GM12878 (cell line): ENCODE results near the gene RETREG2. TPM values are rescaled to one million over a fixed set of nuclear protein-coding genes. Genes with fewer than 3 reads are reported as not detected.

Source experiments
- ATAC-seq: fragments of 200-7000 bp; cut with Tn5 transposase; 3 replicates; pipeline ENCODE4 v1.9.1; 2020; ENCODE audit warnings: mild to moderate bottlenecking, moderate library complexity
- BruUV-seq: library from RNA; stranded (reverse); fragments of 400-500 nt; replicated peaks from 2 replicates; lab custom pipeline; 2021; lab: Mats Ljungman, UMichigan
- CTCF ChIA-PET: fragments of 300-600 bp; sonication (Branson Sonifier 250); formaldehyde crosslinking; extraction: SDS; loops from one replicate; lab custom pipeline; 2021; ENCODE audit warnings: inconsistent platforms; lab: Yijun Ruan, JAX
- POLR2A ChIA-PET: fragments of 350-600 bp; formaldehyde crosslinking; extraction: SDS; loops from one replicate; lab custom pipeline; 2021; ENCODE audit warnings: inconsistent platforms; lab: Charles Lee
- RAD21 ChIA-PET: fragments of 300-600 bp; sonication (Branson Sonifier 250); formaldehyde crosslinking; loops from one replicate; lab custom pipeline; 2023; ENCODE audit warnings: antibody characterized with exemption; ENCODE audit not compliant: unreplicated experiment; lab: Charles Lee
- SMC1A ChIA-PET: fragments of 300-600 bp; sonication (Branson Sonifier 250); formaldehyde crosslinking; loops from one replicate; lab custom pipeline; 2023; ENCODE audit not compliant: unreplicated experiment, uncharacterized antibody; lab: Charles Lee
- DNase-seq: peaks from one replicate; pipeline ENCODE4 v3.0.0-alpha.2; 2011; ENCODE audit warnings: low read depth, low spot score
- FAIRE-seq: peaks from 3 replicates; lab custom pipeline; 2011; peaks lifted over from hg19 to GRCh38; lab: Jason Lieb, UNC
- H2AFZ ChIP-seq: 2 replicates; pipeline ENCODE4 v1.6.0; 2011; ENCODE audit warnings: low read depth, low read length, control low read depth; ENCODE audit not compliant: control insufficient read depth
- H3K27ac ChIP-seq: 2 replicates; pipeline ENCODE4 v1.5.1; 2011; ENCODE audit warnings: control low read depth; ENCODE audit not compliant: control insufficient read depth, insufficient read depth
- H3K27me3 ChIP-seq, 2 experiments: replicated peaks in 1 of 2; 2 replicates each; pipeline versions ENCODE4 v1.6.0 to v1.6.1; 2011; ENCODE audit warnings: low read length in 1 of 2; ENCODE audit not compliant: control insufficient read depth in 2 of 2, insufficient read depth in 2 of 2
- H3K36me3 ChIP-seq, 2 experiments: 2 replicates each; pipeline ENCODE4 v1.5.1; 2011; ENCODE audit warnings: low read length in 1 of 2; ENCODE audit not compliant: control insufficient read depth in 2 of 2, insufficient read depth in 2 of 2
- H3K4me1 ChIP-seq: 2 replicates; pipeline ENCODE4 v1.6.1; 2011; ENCODE audit warnings: mild to moderate bottlenecking, low read length, moderate library complexity, mixed read lengths; ENCODE audit not compliant: control insufficient read depth, insufficient read depth
- H3K4me2 ChIP-seq: 2 replicates; pipeline ENCODE4 v1.6.0; 2011; ENCODE audit warnings: control low read depth; ENCODE audit not compliant: control insufficient read depth, insufficient read depth
- H3K4me3 ChIP-seq: fragments of 200-600 bp; sonication (generic); 2 replicates; pipeline ENCODE4 v1.5.1; 2016
- H3K79me2 ChIP-seq: 2 replicates; pipeline ENCODE4 v1.6.0; 2011; ENCODE audit warnings: low read length; ENCODE audit not compliant: control insufficient read depth, insufficient read depth
- H3K9ac ChIP-seq: 2 replicates; pipeline ENCODE4 v1.8.0; 2011; ENCODE audit warnings: low read length, control low read depth, mixed read lengths; ENCODE audit not compliant: control insufficient read depth, insufficient read depth
- H3K9me3 ChIP-seq: replicated peaks from 3 replicates; pipeline ENCODE4 v1.5.1; 2011; ENCODE audit warnings: mild to moderate bottlenecking, low read length; ENCODE audit not compliant: control insufficient read depth, insufficient read depth
- H4K20me1 ChIP-seq: 2 replicates; pipeline ENCODE4 v1.6.0; 2011; ENCODE audit not compliant: control insufficient read depth, insufficient read depth
- BHLHE40 ChIP-seq, 2 experiments: fragments of 450-650 bp in 1 of 2; IDR thresholded peaks; 2 replicates each; pipeline ENCODE4 v1.6.1; 2011 to 2017; ENCODE audit warnings: low read depth in 2 of 2, borderline replicate concordance in 1 of 2, improper control_type of control experiment in 1 of 2, low read length in 1 of 2, mild to moderate bottlenecking in 1 of 2
- CHD1 ChIP-seq: IDR thresholded peaks from 2 replicates; pipeline ENCODE4 v1.6.1; 2012; ENCODE audit warnings: low read depth, low read length, improper control_type of control experiment
- CREM ChIP-seq: IDR thresholded peaks from 2 replicates; pipeline ENCODE4 v1.6.1; 2014; ENCODE audit warnings: antibody characterized with exemption, low read depth
- EP300 ChIP-seq, 2 experiments: fragments of 150-350 bp in 1 of 2; IDR thresholded peaks; 2 replicates each; pipeline ENCODE4 v1.6.1; 2011 to 2012; ENCODE audit warnings: low read depth in 2 of 2, low read length in 2 of 2, borderline replicate concordance in 1 of 2, improper control_type of control experiment in 1 of 2, inconsistent platforms in 1 of 2; ENCODE audit not compliant: control insufficient read depth in 1 of 2
- FOS ChIP-seq: IDR thresholded peaks from 3 replicates; pipeline ENCODE4 v1.6.1; 2011; ENCODE audit warnings: borderline replicate concordance; ENCODE audit not compliant: insufficient read length; ENCODE audit errors: extremely low read depth
- HDAC6 ChIP-seq: fragments of 200-600 bp; sonication (generic); IDR thresholded peaks from one replicate; pipeline ENCODE4 v1.8.0; 2017; ENCODE audit warnings: antibody characterized with exemption; ENCODE audit not compliant: unreplicated experiment
- KAT2A ChIP-seq: conservative IDR thresholded peaks from 2 replicates; pipeline ENCODE4 v1.6.1; 2011; ENCODE audit warnings: low read depth, low read length; ENCODE audit not compliant: control insufficient read depth
- PML ChIP-seq: IDR thresholded peaks from 2 replicates; pipeline ENCODE4 v1.6.1; 2012; ENCODE audit warnings: low read length, inconsistent platforms
- RAD21 ChIP-seq: IDR thresholded peaks from 2 replicates; pipeline ENCODE4 v1.6.1; 2011; ENCODE audit warnings: mild to moderate bottlenecking, low read depth, low read length, moderate library complexity; ENCODE audit not compliant: insufficient read depth
- SMAD1 ChIP-seq: fragments of 450-650 bp; IDR thresholded peaks from 2 replicates; pipeline ENCODE4 v1.6.1; 2018; ENCODE audit warnings: mild to moderate bottlenecking, low read depth; ENCODE audit not compliant: partially characterized antibody
- TCF3 ChIP-seq: IDR thresholded peaks from 2 replicates; pipeline ENCODE4 v1.6.1; 2012; ENCODE audit warnings: low read depth, mild to moderate bottlenecking, low read length, borderline replicate concordance; ENCODE audit not compliant: insufficient read depth
- YY1 ChIP-seq: IDR thresholded peaks from 2 replicates; pipeline ENCODE4 v1.6.1; 2011; ENCODE audit warnings: low read depth, mild to moderate bottlenecking, low read length
- ZNF207 ChIP-seq: fragments of 450-650 bp; IDR thresholded peaks from 2 replicates; pipeline ENCODE4 v1.6.1; 2014; ENCODE audit warnings: antibody characterized with exemption, mild to moderate bottlenecking, borderline replicate concordance
- WGBS: methylation state at CpG from one replicate; pipeline ENCODE4 v1.1.6; 2016; ENCODE audit warnings: low lambda C conversion rate; ENCODE audit not compliant: insufficient replicate concordance, insufficient coverage; ENCODE audit errors: missing lambda C conversion rate; 5-methylcytosine and 5-hydroxymethylcytosine counted together
- in situ Hi-C: fragments of 300-500 bp; cut with MboI; formaldehyde crosslinking; loops from 9 replicates; pipeline ENCODE4 v1.14.3; 2018; ENCODE audit warnings: mixed read lengths
- intact Hi-C: fragments of 100-400 bp; cut with micrococcal nuclease; formaldehyde crosslinking; loops from one replicate; pipeline ENCODE4 v1.14.2; 2022; ENCODE audit not compliant: unreplicated experiment
- polyA plus RNA-seq, 11 experiments: library from polyadenylated mRNA; depleted of rRNA in 4 of 11; unstranded in 6 of 11; stranded (reverse) in 5 of 11; fragments of >200 nt; fragmentation: Nextera tagmentation in 4 of 11; fragmentation: Illumina TruSeq in 1 of 11; extraction: Ambion mirVana in 4 of 11; extraction: Trizol in 1 of 11; gene quantifications; 1 replicate in 1 of 11; 2 replicates in 10 of 11; pipeline versions ENCODE4 v1.2.1 to v1.2.3, GENCODE V29; 2011 to 2016; ENCODE audit warnings: inconsistent platforms in 2 of 11, missing spikeins in 2 of 11, low read depth in 1 of 11
- total RNA-seq, 4 experiments: library from RNA; depleted of rRNA in 3 of 4; stranded (reverse); fragments of >200 nt in 3 of 4; fragmentation: Illumina TruSeq in 1 of 4; extraction: Trizol in 1 of 4; gene quantifications; 2 replicates each; pipeline versions ENCODE4 v1.2.1 to v1.2.3, GENCODE V29; 2013 to 2021
- TF ChIP-seq, protein P1 (sequence below): fragments of 450-650 bp; conservative IDR thresholded peaks from 2 replicates; pipeline ENCODE4 v1.6.1; 2017; ENCODE audit warnings: mild to moderate bottlenecking, moderate library complexity
- TF ChIP-seq, protein P2 (sequence below): fragments of 450-650 bp; IDR thresholded peaks from 2 replicates; pipeline ENCODE4 v1.6.1; 2016; ENCODE audit warnings: mild to moderate bottlenecking
- TF ChIP-seq, protein P3 (sequence below): fragments of 450-650 bp; IDR thresholded peaks from 2 replicates; pipeline ENCODE4 v1.6.1; 2016; ENCODE audit warnings: mild to moderate bottlenecking
- TF ChIP-seq, protein P4 (sequence below): fragments of 450-650 bp; IDR thresholded peaks from 2 replicates; pipeline ENCODE4 v1.6.1; 2018; ENCODE audit warnings: mild to moderate bottlenecking, low read depth, moderate library complexity; ENCODE audit not compliant: partially characterized antibody

Gene RETREG2
- total and polyA plus RNA-seq, 10 of the 15 experiments (the other 5 are each of a cell fraction or from before 2014, with no cell fraction given) = 10.1 to 72.0 (median 28.3) TPM

DNA sequence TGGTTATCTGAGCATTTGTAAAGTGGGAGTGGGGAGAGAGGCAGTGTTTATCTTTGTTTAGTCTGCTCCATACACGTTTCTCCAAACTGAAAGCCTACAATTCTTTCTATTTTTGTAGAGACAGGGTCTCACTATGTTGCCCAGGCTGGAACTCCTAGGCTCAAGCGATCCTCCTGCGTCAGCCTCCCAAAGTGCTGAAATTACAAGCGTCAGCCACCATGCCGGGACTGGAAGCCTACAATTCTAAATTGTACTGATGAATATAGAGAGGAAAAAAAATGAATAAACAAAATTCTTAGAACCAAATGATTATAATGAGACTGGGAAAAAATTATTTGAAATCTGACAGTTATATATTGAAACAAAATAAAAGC lies 27.1 kb downstream of the RETREG2 start:
- WGBS = 90% methylated on average over 5 of the region's 5 CpGs
- RAD21 ChIA-PET = interaction anchor here (2.1 kb wide), 1 partner anchor 89 kb away, joined by 13 read pairs; no protein-coding TSS in a partner anchor
- Histone ChIP-seq H3K9me3 (no peaks in the 10 kb centered on the region), H3K79me2 (no peaks in the 10 kb centered on the region; the same call in 1 of the 2 replicates), H3K4me1 (peaks cover 8% of the 10 kb centered on the region), H3K36me3 (no peaks in the 10 kb centered on the region; a peak in 1 of 4 replicates), H3K4me3 (no peak overlapping the region), H3K4me2 (no peak overlapping the region), H3K27ac (no peak overlapping the region), H3K27me3 (no peaks in the 10 kb centered on the region), H4K20me1 (no peaks in the 10 kb centered on the region), H2AFZ (no peak overlapping the region), H3K9ac (no peak overlapping the region)
- ATAC-seq = no peak
- SMC1A ChIA-PET = no interaction called here
- FAIRE-seq = no peak
- CTCF ChIA-PET = no interaction called here
- intact Hi-C loops = loop anchor here (5.0 kb wide), 1 partner anchor 72 kb away; the partner anchor contains the start of gene DNAJB2
- no TSS peak for BruUV-seq
- in situ Hi-C loops = loop anchor here (5.0 kb wide), 1 partner anchor 33 kb away; the partner anchor contains the start of gene SLC23A3
- DNase-seq = no peak
- POLR2A ChIA-PET = interaction anchor here (0.9 to 2.8 kb wide), 2 partner anchors 30 to 95 kb away, joined by 3 to 47 read pairs; partner anchors contain the start of gene CNPPD1
- TF ChIP-seq PML (no peak), FOS (no peak), HDAC6 (no peak), KAT2A (no peak), SMAD1 (no peak), EP300 (IDR thresholded peaks at IDR 0.05; ENCODE audit: borderline replicate concordance in 1 of 2, control insufficient read depth in 1 of 2, low read depth in 2 of 2, low read length in 2 of 2) (no peak), BHLHE40 (IDR thresholded peaks at IDR 0.05; ENCODE audit: borderline replicate concordance in 1 of 2, low read depth in 2 of 2, low read length in 1 of 2) (no peak), TCF3 (no peak), CHD1 (no peak), ZNF207 (no peak), RAD21 (no peak), YY1 (no peak), CREM (no peak)
- TF ChIP-seq, protein P1, sequence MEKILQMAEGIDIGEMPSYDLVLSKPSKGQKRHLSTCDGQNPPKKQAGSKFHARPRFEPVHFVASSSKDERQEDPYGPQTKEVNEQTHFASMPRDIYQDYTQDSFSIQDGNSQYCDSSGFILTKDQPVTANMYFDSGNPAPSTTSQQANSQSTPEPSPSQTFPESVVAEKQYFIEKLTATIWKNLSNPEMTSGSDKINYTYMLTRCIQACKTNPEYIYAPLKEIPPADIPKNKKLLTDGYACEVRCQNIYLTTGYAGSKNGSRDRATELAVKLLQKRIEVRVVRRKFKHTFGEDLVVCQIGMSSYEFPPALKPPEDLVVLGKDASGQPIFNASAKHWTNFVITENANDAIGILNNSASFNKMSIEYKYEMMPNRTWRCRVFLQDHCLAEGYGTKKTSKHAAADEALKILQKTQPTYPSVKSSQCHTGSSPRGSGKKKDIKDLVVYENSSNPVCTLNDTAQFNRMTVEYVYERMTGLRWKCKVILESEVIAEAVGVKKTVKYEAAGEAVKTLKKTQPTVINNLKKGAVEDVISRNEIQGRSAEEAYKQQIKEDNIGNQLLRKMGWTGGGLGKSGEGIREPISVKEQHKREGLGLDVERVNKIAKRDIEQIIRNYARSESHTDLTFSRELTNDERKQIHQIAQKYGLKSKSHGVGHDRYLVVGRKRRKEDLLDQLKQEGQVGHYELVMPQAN = no peak
- TF ChIP-seq, protein P2, sequence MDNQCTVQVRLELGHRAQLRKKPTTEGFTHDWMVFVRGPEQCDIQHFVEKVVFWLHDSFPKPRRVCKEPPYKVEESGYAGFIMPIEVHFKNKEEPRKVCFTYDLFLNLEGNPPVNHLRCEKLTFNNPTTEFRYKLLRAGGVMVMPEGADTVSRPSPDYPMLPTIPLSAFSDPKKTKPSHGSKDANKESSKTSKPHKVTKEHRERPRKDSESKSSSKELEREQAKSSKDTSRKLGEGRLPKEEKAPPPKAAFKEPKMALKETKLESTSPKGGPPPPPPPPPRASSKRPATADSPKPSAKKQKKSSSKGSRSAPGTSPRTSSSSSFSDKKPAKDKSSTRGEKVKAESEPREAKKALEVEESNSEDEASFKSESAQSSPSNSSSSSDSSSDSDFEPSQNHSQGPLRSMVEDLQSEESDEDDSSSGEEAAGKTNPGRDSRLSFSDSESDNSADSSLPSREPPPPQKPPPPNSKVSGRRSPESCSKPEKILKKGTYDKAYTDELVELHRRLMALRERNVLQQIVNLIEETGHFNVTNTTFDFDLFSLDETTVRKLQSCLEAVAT = no peak
- TF ChIP-seq, protein P3, sequence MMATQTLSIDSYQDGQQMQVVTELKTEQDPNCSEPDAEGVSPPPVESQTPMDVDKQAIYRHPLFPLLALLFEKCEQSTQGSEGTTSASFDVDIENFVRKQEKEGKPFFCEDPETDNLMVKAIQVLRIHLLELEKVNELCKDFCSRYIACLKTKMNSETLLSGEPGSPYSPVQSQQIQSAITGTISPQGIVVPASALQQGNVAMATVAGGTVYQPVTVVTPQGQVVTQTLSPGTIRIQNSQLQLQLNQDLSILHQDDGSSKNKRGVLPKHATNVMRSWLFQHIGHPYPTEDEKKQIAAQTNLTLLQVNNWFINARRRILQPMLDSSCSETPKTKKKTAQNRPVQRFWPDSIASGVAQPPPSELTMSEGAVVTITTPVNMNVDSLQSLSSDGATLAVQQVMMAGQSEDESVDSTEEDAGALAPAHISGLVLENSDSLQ = no peak
- TF ChIP-seq, protein P4, sequence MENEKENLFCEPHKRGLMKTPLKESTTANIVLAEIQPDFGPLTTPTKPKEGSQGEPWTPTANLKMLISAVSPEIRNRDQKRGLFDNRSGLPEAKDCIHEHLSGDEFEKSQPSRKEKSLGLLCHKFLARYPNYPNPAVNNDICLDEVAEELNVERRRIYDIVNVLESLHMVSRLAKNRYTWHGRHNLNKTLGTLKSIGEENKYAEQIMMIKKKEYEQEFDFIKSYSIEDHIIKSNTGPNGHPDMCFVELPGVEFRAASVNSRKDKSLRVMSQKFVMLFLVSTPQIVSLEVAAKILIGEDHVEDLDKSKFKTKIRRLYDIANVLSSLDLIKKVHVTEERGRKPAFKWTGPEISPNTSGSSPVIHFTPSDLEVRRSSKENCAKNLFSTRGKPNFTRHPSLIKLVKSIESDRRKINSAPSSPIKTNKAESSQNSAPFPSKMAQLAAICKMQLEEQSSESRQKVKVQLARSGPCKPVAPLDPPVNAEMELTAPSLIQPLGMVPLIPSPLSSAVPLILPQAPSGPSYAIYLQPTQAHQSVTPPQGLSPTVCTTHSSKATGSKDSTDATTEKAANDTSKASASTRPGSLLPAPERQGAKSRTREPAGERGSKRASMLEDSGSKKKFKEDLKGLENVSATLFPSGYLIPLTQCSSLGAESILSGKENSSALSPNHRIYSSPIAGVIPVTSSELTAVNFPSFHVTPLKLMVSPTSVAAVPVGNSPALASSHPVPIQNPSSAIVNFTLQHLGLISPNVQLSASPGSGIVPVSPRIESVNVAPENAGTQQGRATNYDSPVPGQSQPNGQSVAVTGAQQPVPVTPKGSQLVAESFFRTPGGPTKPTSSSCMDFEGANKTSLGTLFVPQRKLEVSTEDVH = no peak
